C1 segment of cervical spinal cord (tissue), 14 donors: ENCODE data around the gene RAD51AP2.
"Not testable (repeated sequence)": the region's sequence is repeated elsewhere in the genome, so short reads cannot be mapped to it uniquely, and the experiment has no call there.

Experiments used
- DNase-seq, 14 donors: peaks; one replicate each; lab custom pipeline; 2025; lab: John Stamatoyannopoulos, UW

Gene RAD51AP2

DNA sequence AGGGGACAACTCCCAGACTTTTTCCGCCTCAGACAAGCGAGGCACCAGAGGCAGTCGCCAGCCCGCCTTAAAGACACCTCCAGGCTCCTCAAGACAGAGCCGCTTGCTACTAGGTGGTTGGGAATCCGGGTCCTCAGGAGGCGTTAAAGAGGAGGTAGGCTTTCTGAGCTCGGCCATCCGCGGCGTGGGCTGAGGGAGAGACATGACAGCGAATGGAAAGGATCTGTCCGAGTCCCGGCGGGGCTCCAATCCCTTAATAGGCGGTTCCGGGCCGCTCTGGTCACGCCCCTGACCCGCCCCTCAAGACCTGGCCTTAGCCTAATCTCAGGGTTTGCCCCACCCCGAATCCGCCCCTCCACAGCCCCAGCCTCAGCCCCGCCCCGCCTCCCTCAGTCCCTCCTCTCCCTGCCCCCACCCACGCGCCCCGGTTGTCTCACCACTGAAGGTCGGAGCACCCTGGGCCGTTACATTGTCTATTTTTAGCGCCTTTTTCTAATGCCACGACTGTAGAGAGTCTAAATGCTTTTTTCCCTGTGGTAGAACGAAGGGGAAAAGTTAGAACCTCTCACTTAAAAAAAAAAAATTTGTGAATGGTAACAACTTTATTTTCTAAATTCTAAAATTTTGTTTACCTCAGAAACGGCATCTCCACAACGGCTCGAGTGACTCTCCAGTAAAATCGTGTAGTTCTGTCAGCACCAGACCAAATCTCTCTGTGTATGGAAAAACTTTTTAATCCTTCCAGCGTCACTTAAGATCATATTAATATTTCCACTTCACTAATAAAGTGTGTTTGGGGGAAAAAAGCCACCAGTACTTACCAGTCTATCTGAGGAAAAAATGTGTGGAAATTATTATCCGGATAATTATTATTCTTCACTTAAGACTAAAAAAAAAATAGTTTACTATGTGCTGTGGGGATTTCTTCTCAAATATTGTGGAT, at the start of gene RAD51AP2:
RAD51AP2 (minus strand) TSS at position 229 of the 943 bp plus-strand sequence; CDS start at position 204, 25 bp downstream.
- DNase-seq = peak in 11 of 14 donors; percentile 4 to 98 (median 25)

DNA sequence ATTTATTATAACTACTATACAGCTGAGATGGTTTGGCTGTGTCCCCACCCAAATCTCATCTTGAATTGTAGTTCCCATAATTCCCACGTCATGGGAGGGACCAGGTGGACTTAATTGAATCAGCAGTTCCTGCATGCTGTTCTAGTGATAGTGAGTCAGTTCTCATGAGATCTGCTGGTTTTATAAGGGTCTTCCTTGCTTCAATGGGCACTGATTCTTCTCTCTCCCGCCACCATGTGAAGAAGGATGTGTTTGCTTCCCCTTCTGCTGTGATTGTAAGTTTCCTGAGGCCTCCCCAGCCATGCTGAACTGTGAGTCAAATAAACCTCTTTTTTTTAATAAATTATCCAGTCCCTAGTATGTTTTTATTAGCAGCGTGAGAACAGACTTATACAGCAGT, 47.5 kb upstream of the RAD51AP2 start:
- DNase-seq = not testable (repeated sequence)

- peak in 1 of 14 donors; percentile 29 for DNase-seq
These were observed 40.6 kb upstream of the RAD51AP2 start for GRCh38 chr2:17558878-17559277.

GRCh38 chr2:17558053-17558452, 39.8 kb upstream of the RAD51AP2 start:
- DNase-seq = no peak

DNA sequence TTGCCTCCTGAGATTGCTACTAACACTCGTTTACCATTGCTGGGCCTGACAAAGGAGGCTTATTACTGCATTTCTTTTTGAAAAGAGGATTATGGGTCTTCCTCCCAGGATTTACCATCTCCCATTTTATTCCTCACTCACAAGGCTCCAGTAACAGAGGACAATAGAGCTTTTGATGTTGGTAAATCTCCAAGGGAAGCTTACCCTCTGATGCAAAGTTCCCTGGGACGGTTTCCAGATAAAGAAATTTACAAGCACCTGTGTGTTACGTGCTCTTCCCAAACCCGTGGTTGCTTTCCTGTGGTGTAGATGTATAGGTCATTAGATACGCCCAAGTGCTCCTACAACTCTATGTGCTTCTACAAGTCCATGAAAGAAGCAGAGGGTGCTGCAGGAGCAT, 39.4 kb upstream of the RAD51AP2 start:
- DNase-seq = no peak

DNA sequence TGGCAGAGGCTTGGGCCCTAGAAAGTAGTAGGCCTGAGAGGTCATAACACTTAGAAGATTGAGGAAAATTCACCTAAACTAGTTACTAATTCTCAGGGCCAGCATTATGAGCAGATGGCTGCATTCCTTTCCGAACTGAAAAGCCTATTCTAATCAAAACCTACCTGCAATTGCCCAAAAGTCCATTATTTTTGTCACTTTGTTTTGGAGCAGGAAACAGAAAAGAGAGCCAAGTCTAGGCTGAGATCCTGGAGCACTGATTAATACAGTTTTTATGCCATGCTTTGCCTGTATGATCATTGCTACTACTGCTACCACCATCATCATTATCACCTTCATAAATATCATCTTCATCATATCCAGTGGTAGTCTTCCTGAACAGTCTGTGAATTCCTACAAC, 36.9 kb upstream of the RAD51AP2 start:
- no peak for DNase-seq

- DNase-seq = no peak
These were observed 32.7 kb upstream of the RAD51AP2 start for GRCh38 chr2:17550907-17551306.

DNA sequence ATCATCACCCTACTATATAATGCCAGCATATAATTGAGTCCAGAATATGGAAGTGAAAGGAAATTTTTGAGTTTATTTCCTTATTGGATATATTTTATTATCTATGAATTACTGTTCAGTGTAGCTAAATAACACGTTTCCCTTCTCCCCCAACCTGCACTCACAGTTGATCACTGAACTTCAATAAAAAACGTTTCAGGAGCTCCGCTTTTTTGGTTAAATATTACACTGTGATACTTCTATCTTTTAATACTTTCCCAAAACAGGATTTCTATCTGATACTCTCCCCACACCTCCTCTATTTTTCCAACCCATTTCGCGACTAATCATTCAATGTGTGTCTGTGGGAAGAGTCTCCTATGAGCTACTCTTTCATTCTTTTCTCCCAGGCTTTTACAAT, 29.5 kb upstream of the RAD51AP2 start:
- DNase-seq = no peak

DNA sequence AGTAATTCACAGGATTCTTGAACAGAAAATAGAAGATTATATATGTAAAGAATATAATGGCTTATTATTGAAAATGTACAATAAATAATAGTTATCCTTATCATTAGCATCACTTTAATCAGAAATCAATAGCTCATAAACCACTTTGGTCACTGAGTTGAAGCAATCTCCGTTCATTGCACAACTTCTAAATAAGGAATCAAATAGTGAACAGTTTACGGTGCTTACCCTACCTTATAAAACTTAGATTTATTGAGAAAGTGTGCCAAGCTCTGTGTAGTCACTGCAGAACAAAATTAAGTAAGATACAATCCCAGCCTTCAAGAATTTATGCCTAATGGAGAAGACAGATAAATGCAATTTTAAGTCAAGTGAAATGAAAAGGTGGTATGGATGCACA, 29.0 kb upstream of the RAD51AP2 start:
- DNase-seq = no peak

- DNase-seq = no peak
These were observed 27.7 kb upstream of the RAD51AP2 start for GRCh38 chr2:17545680-17546613.

- no peak for DNase-seq
These were observed 26.0 kb upstream of the RAD51AP2 start for GRCh38 chr2:17544256-17544655.

GRCh38 chr2:17543848-17544247, 25.6 kb upstream of the RAD51AP2 start:
- DNase-seq = peak in 1 of 14 donors; percentile 36

DNA sequence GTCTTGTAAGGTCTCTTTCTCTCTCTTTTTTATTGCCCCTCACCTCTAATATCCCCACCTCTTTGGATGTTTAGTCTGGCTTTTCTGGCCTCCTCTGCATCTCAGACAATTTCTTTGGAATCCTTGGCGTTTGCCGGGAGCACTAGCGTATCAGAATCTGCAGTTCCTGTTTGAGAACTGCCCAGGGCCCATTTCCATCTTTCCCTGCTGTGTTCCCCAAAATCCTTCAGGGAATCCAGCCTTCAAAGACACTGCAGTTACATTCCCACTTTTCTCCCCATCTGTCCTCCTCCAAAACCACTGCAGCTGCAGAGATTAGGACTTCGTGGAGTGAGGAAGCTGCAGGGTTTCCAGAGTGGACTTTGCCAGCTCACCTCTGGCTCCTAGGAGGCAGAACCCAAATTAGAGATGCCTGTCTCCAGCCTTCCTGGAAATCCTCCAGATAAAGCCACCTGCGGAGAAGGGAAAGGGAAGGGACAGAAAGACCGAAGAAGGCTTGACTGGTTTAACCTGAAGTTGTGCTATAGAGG, 25.0 kb upstream of the RAD51AP2 start:
- peak in 1 of 14 donors; percentile 75 for DNase-seq

DNA sequence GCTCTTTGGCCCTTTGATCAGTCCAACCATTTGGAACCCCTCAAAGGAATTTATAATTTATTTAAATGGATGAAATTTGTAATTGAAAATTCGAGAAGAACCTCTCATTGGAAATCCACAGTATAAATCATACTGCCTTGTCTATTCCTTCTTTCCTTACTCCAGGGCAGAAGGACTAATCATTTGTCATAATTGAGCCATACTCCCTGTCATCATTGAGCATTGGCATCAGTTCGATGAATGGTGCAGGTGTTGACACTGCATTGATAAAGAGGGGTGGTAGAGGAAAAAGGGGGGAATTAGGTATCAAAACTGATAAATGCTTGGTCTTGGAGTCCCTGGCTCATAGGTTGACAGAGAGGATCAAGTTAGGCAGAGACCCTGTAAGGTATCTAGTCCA, 24.2 kb upstream of the RAD51AP2 start:
- peak in 1 of 14 donors; percentile 44 for DNase-seq

DNA sequence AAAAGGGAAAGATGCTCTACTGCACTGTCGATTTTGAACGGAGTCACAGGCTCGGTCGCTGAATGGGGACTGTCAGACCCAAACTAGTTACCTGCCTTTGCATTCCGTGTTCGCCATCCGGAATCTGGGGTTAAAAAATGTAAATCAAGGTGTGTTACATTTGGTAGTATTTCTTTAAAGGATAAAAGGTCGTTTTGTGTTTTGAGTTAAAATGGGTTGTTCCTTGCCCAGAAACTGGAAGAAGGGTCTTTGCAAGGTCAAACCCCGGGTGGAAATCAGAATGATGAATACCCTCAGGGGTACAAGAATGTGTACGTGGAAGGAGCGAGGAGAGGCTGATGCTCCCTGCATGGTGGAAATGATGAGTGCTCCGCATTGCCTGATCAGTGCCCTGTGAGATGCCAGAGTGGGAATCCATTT, 23.3 kb upstream of the RAD51AP2 start:
- peak in 1 of 14 donors; percentile 66 for DNase-seq

GRCh38 chr2:17540813-17541530, 22.7 kb upstream of the RAD51AP2 start:
- DNase-seq = peak in 1 of 14 donors; percentile 78

GRCh38 chr2:17540093-17540812, 22.0 kb upstream of the RAD51AP2 start, which contains the start of gene VSNL1:
Gene VSNL1 (plus strand): TSS chr2:17540696. CDS start chr2:17592075, 51,379 bp downstream.
- peak in 13 of 14 donors; percentile 10 to 97 (median 33) for DNase-seq

- peak in 1 of 14 donors; percentile 74 for DNase-seq
These were observed 21.4 kb upstream of the RAD51AP2 start for GRCh38 chr2:17539611-17540092.

DNA sequence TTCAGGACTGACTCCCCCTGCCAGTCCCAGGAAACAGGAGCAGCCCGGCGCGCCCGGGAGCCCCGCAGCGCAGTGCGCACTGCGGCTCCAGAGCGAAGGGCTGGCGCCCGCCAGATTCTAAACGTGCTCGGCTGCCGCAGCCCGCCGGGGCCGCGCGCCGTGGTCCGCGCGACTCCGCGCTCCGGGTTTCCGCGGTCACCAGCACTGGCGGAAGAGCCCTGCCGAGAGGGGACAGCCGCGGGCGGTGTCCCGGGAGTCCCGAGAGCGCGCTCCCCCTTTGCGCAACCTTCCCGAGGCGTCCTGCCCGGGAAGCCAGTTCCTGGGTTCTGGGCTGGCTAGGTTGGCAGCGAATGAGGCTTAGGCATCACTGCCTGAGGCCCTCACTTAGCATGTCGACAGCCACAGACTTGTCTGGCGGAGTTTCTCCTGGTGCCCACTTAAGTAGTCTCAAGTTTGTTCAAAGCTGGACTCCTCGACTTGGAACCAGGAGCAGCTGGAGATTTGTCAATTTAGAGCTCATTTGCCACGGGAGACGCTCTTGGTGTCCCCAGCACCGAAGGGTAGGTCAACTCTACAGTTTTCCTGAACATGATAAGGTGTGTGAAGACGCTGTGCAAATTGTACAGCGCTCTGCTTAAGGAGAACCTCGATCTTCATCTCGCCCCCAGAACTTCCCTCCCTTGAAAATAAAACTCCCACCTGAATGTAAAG, 20.8 kb upstream of the RAD51AP2 start:
- DNase-seq = peak in 5 of 14 donors; percentile 10 to 78 (median 38)
